ENCODE data around the gene KRTAP2-1.
"Not testable (repeated sequence)": the region's sequence is repeated elsewhere in the genome, so short reads cannot be mapped to it uniquely, and the experiment has no call there.

KRTAP2-1 gene

GRCh38 chr17:41055130-41055529, 8.0 kb upstream of the KRTAP2-1 start, which contains the start of gene KRTAP2-2:
KRTAP2-2 (minus strand) TSS chr17:41055230; CDS start chr17:41055211, 19 bp downstream.
- DNase-seq: not testable (repeated sequence)

GRCh38 chr17:41054556-41054955, 7.4 kb upstream of the KRTAP2-1 start:
- DNase-seq: not testable (repeated sequence)

- DNase-seq: no peak
Measured at GRCh38 chr17:41054025-41054424, 6.9 kb upstream of the KRTAP2-1 start.

- DNase-seq: no peak
Measured at GRCh38 chr17:41052566-41052965, 5.5 kb upstream of the KRTAP2-1 start.

GRCh38 chr17:41049110-41049509, 2.0 kb upstream of the KRTAP2-1 start:
- no peak for DNase-seq

- DNase-seq: no peak
Measured at GRCh38 chr17:41048441-41048840, 1.3 kb upstream of the KRTAP2-1 start.

GRCh38 chr17:41042953-41043352, 4.2 kb downstream of the KRTAP2-1 start:
- DNase-seq: no peak

GRCh38 chr17:41040783-41041571, 6.1 kb downstream of the KRTAP2-1 start, which contains the start of gene KRTAP1-1:
KRTAP1-1 (minus strand) TSS chr17:41041450; CDS start chr17:41041397, 53 bp downstream.
- not testable (repeated sequence) for DNase-seq

- DNase-seq: no peak
Measured at GRCh38 chr17:41037853-41038350, 9.2 kb downstream of the KRTAP2-1 start.

GRCh38 chr17:41034346-41034935, 12.7 kb downstream of the KRTAP2-1 start, which contains the start of gene KRTAP1-3:
KRTAP1-3 (minus strand) TSS chr17:41034874; CDS start chr17:41034821, 53 bp downstream.
- not testable (repeated sequence) for DNase-seq

- DNase-seq: no peak
Measured at GRCh38 chr17:41029633-41030245, 17.4 kb downstream of the KRTAP2-1 start, which contains the start of gene KRTAP1-4. KRTAP1-4 (minus strand) TSS chr17:41030195; CDS start chr17:41030078, 117 bp downstream.

GRCh38 chr17:41026715-41027471, 20.2 kb downstream of the KRTAP2-1 start, which contains the start of gene KRTAP1-5:
KRTAP1-5 (minus strand) TSS chr17:41027208; CDS start chr17:41027155, 53 bp downstream.
- DNase-seq: no peak

GRCh38 chr17:41024697-41025096, 22.4 kb downstream of the KRTAP2-1 start:
- DNase-seq: no peak

- no peak for DNase-seq
Measured at GRCh38 chr17:41020336-41020735, 26.8 kb downstream of the KRTAP2-1 start.

GRCh38 chr17:41019415-41019814, 27.7 kb downstream of the KRTAP2-1 start:
- no peak for DNase-seq

- no peak for DNase-seq
Measured at GRCh38 chr17:41018541-41018940, 28.6 kb downstream of the KRTAP2-1 start.

- DNase-seq: no peak
Measured at GRCh38 chr17:41016578-41017215, 30.4 kb downstream of the KRTAP2-1 start.

GRCh38 chr17:41015454-41015853, 31.7 kb downstream of the KRTAP2-1 start:
- DNase-seq: no peak

- no peak for DNase-seq
Measured at GRCh38 chr17:41013606-41014005, 33.5 kb downstream of the KRTAP2-1 start.

- DNase-seq: no peak
Measured at GRCh38 chr17:41013181-41013580, 33.9 kb downstream of the KRTAP2-1 start.

- DNase-seq: no peak
Measured at GRCh38 chr17:41012326-41013120, 34.6 kb downstream of the KRTAP2-1 start.
